HepG2 (cell line): Measurements from ENCODE around the gene ABCD1. TPM values are rescaled to one million over a fixed set of nuclear protein-coding genes. Genes with fewer than 3 reads are reported as not detected.

Experiments used
- ATF1 ChIP-seq: IDR thresholded peaks from 2 replicates; pipeline ENCODE4 v1.6.1; 2016; ENCODE audit warnings: mild to moderate bottlenecking, control low read depth
- JARID2 ChIP-seq: sonication (generic); formaldehyde crosslinking; IDR thresholded peaks from 2 replicates; pipeline ENCODE4 v1.8.1; 2023; ENCODE audit warnings: missing genetic modification reagents, inconsistent platforms; ENCODE audit not compliant: insufficient replicate concordance
- PITX1 ChIP-seq: sonication (generic); formaldehyde crosslinking; IDR thresholded peaks from 2 replicates; pipeline ENCODE4 v1.5.1; 2020; ENCODE audit warnings: mild to moderate bottlenecking, missing genetic modification reagents
- RXRA ChIP-seq: sonication (generic); formaldehyde crosslinking; IDR thresholded peaks from 2 replicates; pipeline ENCODE4 v1.5.1; 2020; ENCODE audit warnings: missing genetic modification reagents
- SMYD3 ChIP-seq: sonication (generic); formaldehyde crosslinking; IDR thresholded peaks from 2 replicates; pipeline ENCODE4 v1.8.1; 2023; ENCODE audit warnings: mild to moderate bottlenecking, missing genetic modification reagents
- THAP9 ChIP-seq: sonication (generic); formaldehyde crosslinking; IDR thresholded peaks from 2 replicates; pipeline ENCODE4; 2020; ENCODE audit warnings: missing genetic modification reagents, mild to moderate bottlenecking, borderline replicate concordance
- ZFX ChIP-seq: sonication (generic); formaldehyde crosslinking; IDR thresholded peaks from 2 replicates; pipeline ENCODE4 v1.4.0; 2020; ENCODE audit warnings: mild to moderate bottlenecking, low read depth, missing genetic modification reagents, moderate library complexity
- ZFY ChIP-seq: sonication (generic); formaldehyde crosslinking; IDR thresholded peaks from 2 replicates; pipeline ENCODE4 v1.4.0; 2020; ENCODE audit warnings: missing genetic modification reagents
- ZNF124 ChIP-seq: sonication (generic); formaldehyde crosslinking; IDR thresholded peaks from 2 replicates; pipeline ENCODE4 v1.4.0; 2020; ENCODE audit warnings: missing genetic modification reagents
- ZNF598 ChIP-seq: sonication (generic); formaldehyde crosslinking; IDR thresholded peaks from 2 replicates; pipeline ENCODE4 v1.5.1; 2020; ENCODE audit warnings: mild to moderate bottlenecking, missing genetic modification reagents, borderline replicate concordance
- ZNF790 ChIP-seq: sonication (generic); formaldehyde crosslinking; IDR thresholded peaks from 2 replicates; pipeline ENCODE4 v1.8.0; 2022; ENCODE audit warnings: missing genetic modification reagents, mild to moderate bottlenecking, borderline replicate concordance
- ZNF879 ChIP-seq: sonication (generic); formaldehyde crosslinking; IDR thresholded peaks from 2 replicates; pipeline ENCODE4 v1.8.1; 2023; ENCODE audit warnings: missing genetic modification reagents
- ZSCAN5A ChIP-seq: sonication (generic); formaldehyde crosslinking; IDR thresholded peaks from 2 replicates; pipeline ENCODE4 v1.8.0; 2022; ENCODE audit warnings: mild to moderate bottlenecking, missing genetic modification reagents, borderline replicate concordance
- polyA plus RNA-seq, 8 experiments: library from polyadenylated mRNA; depleted of rRNA in 3 of 8; stranded (reverse) in 7 of 8; unstranded in 1 of 8; fragments of >200 nt; fragmentation: Illumina TruSeq in 4 of 8; extraction: Trizol in 4 of 8; gene quantifications; 2 replicates each; pipeline versions ENCODE4 v1.2.1 to v1.2.3, GENCODE V29; 2011 to 2016; ENCODE audit warnings: low read depth in 4 of 8, missing spikeins in 1 of 8, mixed read lengths in 1 of 8; ENCODE audit not compliant: insufficient read depth in 1 of 8
- total RNA-seq, 5 experiments: library from RNA; depleted of rRNA; stranded (reverse); fragments of >200 nt; fragmentation: Illumina TruSeq; extraction: Trizol; gene quantifications; 2 replicates each; pipeline ENCODE4 v1.2.3, GENCODE V29; 2016; ENCODE audit warnings: low read depth in 1 of 5
- TF ChIP-seq, protein P1 (sequence below), 2 experiments: fragments of 450-650 bp in 1 of 2; sonication (generic) in 1 of 2; formaldehyde crosslinking in 1 of 2; IDR thresholded peaks; 2 replicates each; pipeline versions ENCODE4 v1.6.1 to v1.8.0; 2016 to 2022; ENCODE audit warnings: antibody characterized with exemption in 1 of 2, mild to moderate bottlenecking in 1 of 2, missing genetic modification reagents in 1 of 2

Gene ABCD1
- total and polyA plus RNA-seq, 2 of the 13 experiments (the other 11 are each of a cell fraction or from before 2014, with no cell fraction given), result 11.4 to 15.9 TPM

DNA sequence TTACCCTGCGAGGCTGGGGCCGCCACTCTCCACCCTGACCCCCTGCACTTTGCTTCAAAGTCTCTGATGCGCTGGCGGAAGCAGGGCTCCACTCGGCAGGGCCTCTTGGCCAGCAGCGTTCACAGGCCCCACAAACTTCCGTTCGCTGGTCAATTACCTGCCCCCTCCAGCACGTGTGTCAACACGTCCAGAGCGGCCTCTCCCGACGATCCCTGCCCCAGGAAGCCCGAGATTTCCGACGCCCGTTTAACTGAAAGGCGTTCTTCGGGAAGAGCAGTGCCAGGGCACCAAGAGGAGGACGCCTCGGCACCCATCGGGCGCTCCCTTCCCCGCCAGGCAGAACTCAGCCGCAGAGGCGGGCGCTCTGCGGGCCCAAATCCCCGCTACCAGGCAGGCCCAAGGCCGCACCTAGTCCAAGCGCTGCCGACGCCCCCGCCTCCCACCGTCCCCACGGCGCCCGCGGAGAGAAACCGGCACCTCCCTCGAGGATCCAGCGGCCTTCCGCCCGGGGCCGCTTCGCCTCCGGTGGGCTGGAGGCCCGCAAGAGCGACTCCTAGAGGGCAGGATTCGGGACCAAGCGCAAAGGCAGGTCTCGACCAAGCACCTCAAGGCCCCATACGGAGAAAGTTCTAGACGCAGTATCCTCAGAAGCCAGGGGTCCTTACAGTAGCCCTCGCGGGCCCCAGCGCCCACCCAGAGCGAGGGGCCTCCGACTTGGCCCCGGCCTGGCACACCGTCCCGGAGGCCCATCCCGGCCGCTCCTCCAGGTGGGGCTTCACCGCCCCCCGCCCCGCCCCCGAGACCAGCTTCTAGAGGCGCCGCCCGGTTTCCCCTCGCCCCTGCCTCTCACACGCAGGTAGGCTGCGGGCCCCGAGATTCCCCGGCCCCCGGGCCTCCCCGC is 1.1 kb upstream of the ABCD1 start (continued):
- TF ChIP-seq, protein P1, sequence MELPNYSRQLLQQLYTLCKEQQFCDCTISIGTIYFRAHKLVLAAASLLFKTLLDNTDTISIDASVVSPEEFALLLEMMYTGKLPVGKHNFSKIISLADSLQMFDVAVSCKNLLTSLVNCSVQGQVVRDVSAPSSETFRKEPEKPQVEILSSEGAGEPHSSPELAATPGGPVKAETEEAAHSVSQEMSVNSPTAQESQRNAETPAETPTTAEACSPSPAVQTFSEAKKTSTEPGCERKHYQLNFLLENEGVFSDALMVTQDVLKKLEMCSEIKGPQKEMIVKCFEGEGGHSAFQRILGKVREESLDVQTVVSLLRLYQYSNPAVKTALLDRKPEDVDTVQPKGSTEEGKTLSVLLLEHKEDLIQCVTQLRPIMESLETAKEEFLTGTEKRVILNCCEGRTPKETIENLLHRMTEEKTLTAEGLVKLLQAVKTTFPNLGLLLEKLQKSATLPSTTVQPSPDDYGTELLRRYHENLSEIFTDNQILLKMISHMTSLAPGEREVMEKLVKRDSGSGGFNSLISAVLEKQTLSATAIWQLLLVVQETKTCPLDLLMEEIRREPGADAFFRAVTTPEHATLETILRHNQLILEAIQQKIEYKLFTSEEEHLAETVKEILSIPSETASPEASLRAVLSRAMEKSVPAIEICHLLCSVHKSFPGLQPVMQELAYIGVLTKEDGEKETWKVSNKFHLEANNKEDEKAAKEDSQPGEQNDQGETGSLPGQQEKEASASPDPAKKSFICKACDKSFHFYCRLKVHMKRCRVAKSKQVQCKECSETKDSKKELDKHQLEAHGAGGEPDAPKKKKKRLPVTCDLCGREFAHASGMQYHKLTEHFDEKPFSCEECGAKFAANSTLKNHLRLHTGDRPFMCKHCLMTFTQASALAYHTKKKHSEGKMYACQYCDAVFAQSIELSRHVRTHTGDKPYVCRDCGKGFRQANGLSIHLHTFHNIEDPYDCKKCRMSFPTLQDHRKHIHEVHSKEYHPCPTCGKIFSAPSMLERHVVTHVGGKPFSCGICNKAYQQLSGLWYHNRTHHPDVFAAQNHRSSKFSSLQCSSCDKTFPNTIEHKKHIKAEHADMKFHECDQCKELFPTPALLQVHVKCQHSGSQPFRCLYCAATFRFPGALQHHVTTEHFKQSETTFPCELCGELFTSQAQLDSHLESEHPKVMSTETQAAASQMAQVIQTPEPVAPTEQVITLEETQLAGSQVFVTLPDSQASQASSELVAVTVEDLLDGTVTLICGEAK (IDR thresholded peaks at IDR 0.05), result no peak
- TF ChIP-seq, protein P1 (CRISPR knock-in tag; IDR thresholded peaks at IDR 0.05), result peak; percentile 76
- TF ChIP-seq ZFY, result peak; percentile 66
- no peak for TF ChIP-seq JARID2 (CRISPR knock-in tag)
- TF ChIP-seq PITX1 (CRISPR knock-in tag), result 0 out of 2 replicates have a peak, but pooled peaks have one; percentile 39
- peak; percentile 31; the same call in 1 of the 2 replicates for TF ChIP-seq THAP9 (CRISPR knock-in tag)
- 0 out of 2 replicates have a peak, but pooled peaks have one; percentile 33 for TF ChIP-seq ZNF879 (CRISPR knock-in tag)
- TF ChIP-seq ZNF790, result no peak
- 0 out of 2 replicates have a peak, but pooled peaks have one; percentile 18 for TF ChIP-seq ZNF598 (CRISPR knock-in tag)
- TF ChIP-seq ZFX (CRISPR knock-in tag), result peak; percentile 91
- no peak for TF ChIP-seq ZNF124 (CRISPR knock-in tag)
- TF ChIP-seq ZSCAN5A (CRISPR knock-in tag), result no peak
- TF ChIP-seq ATF1 (CRISPR knock-in tag), result no peak
- TF ChIP-seq RXRA (CRISPR knock-in tag), result peak; percentile 36
- TF ChIP-seq SMYD3 (CRISPR knock-in tag), result 0 out of 2 replicates have a peak, but pooled peaks have one; percentile 37
